Measurements from ENCODE around the gene PRSS56. TPM values are rescaled to one million over a fixed set of nuclear protein-coding genes. Genes with fewer than 3 reads are reported as not detected.

PRSS56 gene
- polyA plus RNA-seq, 3 donors = not detected

DNA sequence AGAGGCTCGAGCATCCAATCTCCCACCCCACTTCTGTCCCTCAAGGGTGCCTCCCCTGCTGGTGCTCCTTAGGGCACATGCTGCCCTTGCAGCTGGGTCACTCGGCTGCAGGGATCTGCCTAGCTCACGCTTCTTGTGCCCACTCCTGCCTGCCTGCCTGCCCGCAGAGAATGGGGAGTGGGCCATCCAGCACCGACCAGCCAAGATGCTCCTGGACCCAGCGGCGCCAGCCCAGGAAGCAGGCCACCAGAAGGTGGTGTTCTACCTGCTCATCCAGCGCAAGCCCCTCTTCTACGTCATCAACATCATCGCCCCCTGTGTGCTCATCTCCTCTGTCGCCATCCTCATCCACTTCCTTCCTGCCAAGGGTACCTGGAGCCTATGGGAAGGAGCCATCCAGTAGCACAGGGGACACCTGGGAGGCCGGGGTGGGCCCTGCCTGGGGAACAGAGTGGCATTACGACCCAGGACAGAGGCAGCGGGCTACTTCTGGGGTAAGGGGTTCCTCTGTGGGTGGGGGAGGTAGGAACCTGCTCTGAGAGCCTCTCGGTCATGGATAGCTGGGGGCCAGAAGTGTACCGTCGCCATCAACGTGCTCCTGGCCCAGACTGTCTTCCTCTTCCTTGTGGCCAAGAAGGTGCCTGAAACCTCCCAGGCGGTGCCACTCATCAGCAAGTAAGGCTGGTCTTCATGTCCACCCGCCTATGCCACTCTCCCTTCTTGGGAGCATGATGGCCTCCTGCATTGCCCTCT lies 22.7 kb downstream of the PRSS56 start:
- Histone ChIP-seq H3K9me3 (replicated peaks in 1 of 2; ENCODE audit: control insufficient read depth in 1 of 2, insufficient read depth in 1 of 2, low read length in 2 of 2) (no peaks in the 10 kb centered on the region), H3K27me3 (ENCODE audit: control insufficient read depth in 2 of 2, insufficient read depth in 2 of 2, low read length in 2 of 2) (no peaks in the 10 kb centered on the region), H3K27ac (ENCODE audit: low read depth in 1 of 2, low read length in 2 of 2) (no peak overlapping the region), H3K4me3 (replicated peaks in 1 of 3; ENCODE audit: low read depth in 2 of 3, low read length in 3 of 3) (no peak overlapping the region), H3K79me2 (ENCODE audit: insufficient read depth, low read length) (peaks cover 25% of the 10 kb centered on the region), H2AFZ (ENCODE audit: insufficient read depth, low read depth, low read length, poor library complexity, severe bottlenecking) (no peak overlapping the region), H3K4me2 (replicated peaks; ENCODE audit: extremely low read depth, low read length, poor library complexity, severe bottlenecking) (no peak overlapping the region), H3K9ac (ENCODE audit: insufficient read depth, low read length, poor library complexity, severe bottlenecking) (no peak overlapping the region), H3K36me3 (replicated peaks in 1 of 2; ENCODE audit: control insufficient read depth in 1 of 2, insufficient read depth in 2 of 2, low read length in 2 of 2) (peaks cover 0 to 12% of the 10 kb centered on the region in 2 donors), H3K4me1 (ENCODE audit: control insufficient read depth in 1 of 2, insufficient read depth in 2 of 2, low read length in 2 of 2) (peaks cover 46 to 62% of the 10 kb centered on the region in 2 donors), H4K20me1 (ENCODE audit: insufficient read depth, low read length) (peaks cover 27% of the 10 kb centered on the region)
- TF ChIP-seq, protein P1, sequence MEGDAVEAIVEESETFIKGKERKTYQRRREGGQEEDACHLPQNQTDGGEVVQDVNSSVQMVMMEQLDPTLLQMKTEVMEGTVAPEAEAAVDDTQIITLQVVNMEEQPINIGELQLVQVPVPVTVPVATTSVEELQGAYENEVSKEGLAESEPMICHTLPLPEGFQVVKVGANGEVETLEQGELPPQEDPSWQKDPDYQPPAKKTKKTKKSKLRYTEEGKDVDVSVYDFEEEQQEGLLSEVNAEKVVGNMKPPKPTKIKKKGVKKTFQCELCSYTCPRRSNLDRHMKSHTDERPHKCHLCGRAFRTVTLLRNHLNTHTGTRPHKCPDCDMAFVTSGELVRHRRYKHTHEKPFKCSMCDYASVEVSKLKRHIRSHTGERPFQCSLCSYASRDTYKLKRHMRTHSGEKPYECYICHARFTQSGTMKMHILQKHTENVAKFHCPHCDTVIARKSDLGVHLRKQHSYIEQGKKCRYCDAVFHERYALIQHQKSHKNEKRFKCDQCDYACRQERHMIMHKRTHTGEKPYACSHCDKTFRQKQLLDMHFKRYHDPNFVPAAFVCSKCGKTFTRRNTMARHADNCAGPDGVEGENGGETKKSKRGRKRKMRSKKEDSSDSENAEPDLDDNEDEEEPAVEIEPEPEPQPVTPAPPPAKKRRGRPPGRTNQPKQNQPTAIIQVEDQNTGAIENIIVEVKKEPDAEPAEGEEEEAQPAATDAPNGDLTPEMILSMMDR (IDR thresholded peaks at IDR 0.05) = no peak
- H3K27ac Mint-ChIP-seq = no peak overlapping the region
- 86% methylated on average over 16 of the region's 20 CpGs for WGBS (ENCODE audit: insufficient coverage)
- peaks cover 5 to 13% (median 5%) of the 10 kb centered on the region in 3 donors for H3K27me3 Mint-ChIP-seq (ENCODE audit: low read depth in 3 of 3)
- no peaks in the 10 kb centered on the region for H3K9me3 Mint-ChIP-seq
- DNase-seq = no peak
- H3K36me3 Mint-ChIP-seq = peaks cover 9 to 30% of the 10 kb centered on the region in 2 donors
- intact Hi-C loops (cut with micrococcal nuclease) = no loop called here
- no peak overlapping the region for H3K4me3 Mint-ChIP-seq
- peaks cover 49% of the 10 kb centered on the region for H3K4me1 Mint-ChIP-seq

DNA sequence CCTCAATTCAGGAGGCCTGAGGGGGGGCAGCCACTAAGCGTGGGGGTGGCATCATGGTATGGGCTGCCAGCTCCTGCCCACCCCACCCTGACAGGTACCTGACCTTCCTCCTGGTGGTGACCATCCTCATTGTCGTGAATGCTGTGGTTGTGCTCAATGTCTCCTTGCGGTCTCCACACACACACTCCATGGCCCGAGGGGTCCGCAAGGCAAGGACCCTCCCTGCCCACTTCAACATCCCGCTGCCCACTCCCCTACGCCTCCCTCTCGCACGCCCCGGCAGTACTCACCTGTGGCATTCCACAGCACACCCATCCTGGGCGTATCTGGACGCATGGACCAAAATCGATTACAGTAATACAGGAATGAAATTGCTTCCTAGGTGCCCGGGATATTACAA lies 23.3 kb downstream of the PRSS56 start:
- H3K4me1 ChIP-seq (ENCODE audit: control insufficient read depth in 1 of 2, insufficient read depth in 2 of 2, low read length in 2 of 2) = peaks cover 40 to 58% of the 10 kb centered on the region in 2 donors

More for the DNA sequence above, 23.3 kb downstream of the PRSS56 start:
- intact Hi-C loops (cut with micrococcal nuclease) = no loop called here
- Histone ChIP-seq H4K20me1 (ENCODE audit: insufficient read depth, low read length) (peaks cover 27% of the 10 kb centered on the region), H3K4me3 (replicated peaks in 1 of 3; ENCODE audit: low read depth in 2 of 3, low read length in 3 of 3) (no peak overlapping the region), H3K36me3 (replicated peaks in 1 of 2; ENCODE audit: control insufficient read depth in 1 of 2, insufficient read depth in 2 of 2, low read length in 2 of 2) (peaks cover 0 to 12% of the 10 kb centered on the region in 2 donors), H3K9ac (ENCODE audit: insufficient read depth, low read length, poor library complexity, severe bottlenecking) (no peak overlapping the region), H3K9me3 (replicated peaks in 1 of 2; ENCODE audit: control insufficient read depth in 1 of 2, insufficient read depth in 1 of 2, low read length in 2 of 2) (no peaks in the 10 kb centered on the region), H2AFZ (ENCODE audit: insufficient read depth, low read depth, low read length, poor library complexity, severe bottlenecking) (no peak overlapping the region), H3K27ac (ENCODE audit: low read depth in 1 of 2, low read length in 2 of 2) (no peak overlapping the region), H3K79me2 (ENCODE audit: insufficient read depth, low read length) (peaks cover 27% of the 10 kb centered on the region), H3K4me2 (replicated peaks; ENCODE audit: extremely low read depth, low read length, poor library complexity, severe bottlenecking) (no peak overlapping the region), H3K27me3 (ENCODE audit: control insufficient read depth in 2 of 2, insufficient read depth in 2 of 2, low read length in 2 of 2) (no peaks in the 10 kb centered on the region)
- peaks cover 11 to 34% of the 10 kb centered on the region in 2 donors for H3K36me3 Mint-ChIP-seq
- 100% methylated on average over 4 of the region's 14 CpGs for WGBS (ENCODE audit: insufficient coverage)
- H3K9me3 Mint-ChIP-seq = no peaks in the 10 kb centered on the region
- no peak for DNase-seq
- peaks cover 47% of the 10 kb centered on the region for H3K4me1 Mint-ChIP-seq
- H3K27me3 Mint-ChIP-seq (ENCODE audit: low read depth in 3 of 3) = peaks cover 5 to 12% (median 5%) of the 10 kb centered on the region in 3 donors
- H3K4me3 Mint-ChIP-seq = no peak overlapping the region
- TF ChIP-seq, protein P1 (IDR thresholded peaks at IDR 0.05) = no peak
- H3K27ac Mint-ChIP-seq = peak overlapping the region in 1 of 7 donors; percentile 63

All from CD14-positive monocyte (primary cell).